Measurements from ENCODE around the gene NLGN1.

NLGN1 gene

DNA sequence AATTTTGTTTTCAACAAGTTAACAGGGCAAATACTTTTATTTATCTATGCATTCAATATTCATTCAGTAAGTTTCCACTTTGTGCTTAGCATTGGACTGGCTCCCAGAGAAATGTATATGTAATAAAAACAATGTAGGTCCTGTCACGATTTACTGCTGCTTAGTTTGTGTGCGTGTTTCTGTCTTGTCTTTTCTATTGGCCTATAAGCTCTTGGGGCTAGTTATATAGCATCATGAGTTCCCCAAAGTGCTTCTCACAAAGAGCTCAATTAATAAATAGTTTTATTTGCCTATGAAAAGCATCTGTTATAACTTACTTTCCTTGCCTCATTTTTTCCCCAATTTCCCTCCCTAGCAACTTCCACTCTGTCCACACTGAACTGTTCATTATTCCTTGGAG is 794.9 kb downstream of the NLGN1 start:
- POLR2A ChIA-PET: no interaction called here
- H3K27ac ChIP-seq (ENCODE audit: insufficient read depth in 1 of 2, low read depth in 1 of 2, low read length in 2 of 2, poor library complexity in 1 of 2, severe bottlenecking in 2 of 2): no peak overlapping the region

DNA sequence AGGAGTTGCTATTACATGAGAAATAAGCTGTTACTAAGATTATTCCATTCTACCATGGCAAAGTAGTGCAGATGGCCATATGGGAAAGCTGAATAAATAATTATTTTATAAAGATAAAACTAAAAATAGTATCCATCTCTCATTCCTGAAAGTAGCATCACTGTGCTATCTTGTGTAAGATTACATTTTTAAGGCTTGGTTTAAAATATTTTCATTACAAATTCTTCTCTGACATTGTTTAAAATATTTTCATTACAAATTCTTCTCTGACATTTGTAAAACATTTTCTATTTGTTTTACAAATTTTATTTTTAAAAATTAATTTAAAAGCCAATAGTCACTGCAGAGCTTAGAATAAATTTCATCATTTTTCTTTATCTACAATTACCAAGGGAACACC is 796.1 kb downstream of the NLGN1 start:
- DNase-seq: no peak
- no peak overlapping the region for H3K4me3 ChIP-seq (ENCODE audit: control insufficient read depth in 1 of 7, extremely low read depth in 1 of 7, insufficient read depth in 4 of 7, low read depth in 2 of 7, low read length in 6 of 7)
- H3K36me3 ChIP-seq (ENCODE audit: control insufficient read depth in 4 of 4, insufficient read depth in 4 of 4, low read length in 3 of 4): no peaks in the 10 kb centered on the region
- H3K27ac ChIP-seq (ENCODE audit: insufficient read depth in 1 of 2, low read depth in 1 of 2, low read length in 2 of 2, poor library complexity in 1 of 2, severe bottlenecking in 2 of 2): no peak overlapping the region
- H3K27me3 ChIP-seq (replicated peaks in 2 of 5; ENCODE audit: control insufficient read depth in 4 of 5, insufficient read depth in 5 of 5, low read length in 4 of 5): no peaks in the 10 kb centered on the region
- H3K9me3 ChIP-seq (ENCODE audit: control extremely low read depth in 1 of 5, control insufficient read depth in 4 of 5, insufficient read depth in 2 of 5, low read depth in 1 of 5, low read length in 4 of 5): no peaks in the 10 kb centered on the region
- peaks cover 0 to 19% (median 4%) of the 10 kb centered on the region in 4 experiments for H3K4me1 ChIP-seq (ENCODE audit: control extremely low read depth in 1 of 4, control insufficient read depth in 4 of 4, insufficient read depth in 4 of 4, low read length in 3 of 4)
- ChIA-PET POLR2A (no interaction called here), CTCF (no interaction called here)

More for the DNA sequence above, 794.9 kb downstream of the NLGN1 start:
- Histone ChIP-seq H3K4me3 (ENCODE audit: control insufficient read depth in 1 of 7, extremely low read depth in 1 of 7, insufficient read depth in 4 of 7, low read depth in 2 of 7, low read length in 6 of 7) (no peak overlapping the region), H3K27me3 (replicated peaks in 2 of 5; ENCODE audit: control insufficient read depth in 4 of 5, insufficient read depth in 5 of 5, low read length in 4 of 5) (no peaks in the 10 kb centered on the region), H3K9me3 (ENCODE audit: control extremely low read depth in 1 of 5, control insufficient read depth in 4 of 5, insufficient read depth in 2 of 5, low read depth in 1 of 5, low read length in 4 of 5) (no peaks in the 10 kb centered on the region), H3K4me1 (ENCODE audit: control extremely low read depth in 1 of 4, control insufficient read depth in 4 of 4, insufficient read depth in 4 of 4, low read length in 3 of 4) (peaks cover 0 to 24% (median 4%) of the 10 kb centered on the region in 4 experiments), H3K36me3 (ENCODE audit: control insufficient read depth in 4 of 4, insufficient read depth in 4 of 4, low read length in 3 of 4) (no peaks in the 10 kb centered on the region)
- CTCF ChIA-PET: no interaction called here
- DNase-seq: no peak
- WGBS (ENCODE audit: insufficient coverage): 100% methylated on average over 2 of the region's 2 CpGs

DNA sequence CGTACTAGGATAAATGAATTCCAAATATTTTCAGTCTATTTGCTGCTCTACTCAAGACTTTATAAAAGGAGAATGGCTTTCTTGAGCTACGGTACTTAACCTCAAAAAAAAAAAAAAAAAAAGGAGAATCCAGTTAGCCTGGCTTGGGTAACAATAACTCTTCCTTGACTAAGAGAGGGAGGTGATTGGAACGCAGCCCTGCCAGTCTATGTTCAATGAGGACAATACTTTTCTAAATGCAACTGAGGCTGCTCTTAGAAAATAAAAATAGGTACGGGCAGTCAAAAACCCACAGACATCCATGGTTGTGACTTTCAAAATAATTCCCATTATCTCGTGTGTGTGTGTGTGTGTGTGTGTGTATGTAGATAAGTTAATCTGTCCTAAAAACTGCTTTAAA is 799.9 kb downstream of the NLGN1 start:
- Histone ChIP-seq H3K4me3 (ENCODE audit: control insufficient read depth in 1 of 7, extremely low read depth in 1 of 7, insufficient read depth in 4 of 7, low read depth in 2 of 7, low read length in 6 of 7) (no peak overlapping the region), H3K27ac (ENCODE audit: insufficient read depth in 1 of 2, low read depth in 1 of 2, low read length in 2 of 2, poor library complexity in 1 of 2, severe bottlenecking in 2 of 2) (no peak overlapping the region), H3K4me1 (ENCODE audit: control extremely low read depth in 1 of 4, control insufficient read depth in 4 of 4, insufficient read depth in 4 of 4, low read length in 3 of 4) (peaks cover 0 to 4% (median 0%) of the 10 kb centered on the region in 4 experiments), H3K9me3 (ENCODE audit: control extremely low read depth in 1 of 5, control insufficient read depth in 4 of 5, insufficient read depth in 2 of 5, low read depth in 1 of 5, low read length in 4 of 5) (no peaks in the 10 kb centered on the region), H3K36me3 (ENCODE audit: control insufficient read depth in 4 of 4, insufficient read depth in 4 of 4, low read length in 3 of 4) (no peaks in the 10 kb centered on the region), H3K27me3 (replicated peaks in 2 of 5; ENCODE audit: control insufficient read depth in 4 of 5, insufficient read depth in 5 of 5, low read length in 4 of 5) (no peaks in the 10 kb centered on the region)
- ChIA-PET CTCF (interaction anchor here (0.7 to 0.8 kb wide), 2 partner anchors 17 to 58 kb away, joined by 3 read pairs; no protein-coding TSS in a partner anchor), POLR2A (no interaction called here)
- WGBS (ENCODE audit: insufficient coverage): 93% methylated on average over 3 of the region's 5 CpGs
- DNase-seq: no peak

DNA sequence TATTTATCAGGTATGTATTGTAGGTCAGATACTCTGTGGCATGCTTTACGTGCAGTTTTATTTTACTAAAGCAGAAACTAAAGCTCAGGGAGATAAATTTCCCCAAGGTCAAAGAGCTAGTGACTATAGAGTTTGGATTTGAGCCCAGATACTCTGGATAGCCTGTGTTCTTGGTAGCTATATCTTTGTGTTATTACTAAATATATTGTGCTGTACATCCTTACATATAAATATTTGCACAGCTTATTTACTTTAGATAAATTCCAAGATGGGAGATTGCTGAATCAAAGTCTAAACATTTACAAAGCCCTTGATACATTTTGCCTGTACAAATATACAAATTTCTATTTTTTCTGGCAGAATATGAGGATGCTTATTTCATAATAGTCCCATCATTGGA is 800.7 kb downstream of the NLGN1 start:
- ChIA-PET CTCF (no interaction called here), POLR2A (no interaction called here)
- Histone ChIP-seq H3K27me3 (replicated peaks in 2 of 5; ENCODE audit: control insufficient read depth in 4 of 5, insufficient read depth in 5 of 5, low read length in 4 of 5) (no peaks in the 10 kb centered on the region), H3K27ac (ENCODE audit: insufficient read depth in 1 of 2, low read depth in 1 of 2, low read length in 2 of 2, poor library complexity in 1 of 2, severe bottlenecking in 2 of 2) (no peak overlapping the region), H3K4me3 (ENCODE audit: control insufficient read depth in 1 of 7, extremely low read depth in 1 of 7, insufficient read depth in 4 of 7, low read depth in 2 of 7, low read length in 6 of 7) (no peak overlapping the region), H3K4me1 (ENCODE audit: control extremely low read depth in 1 of 4, control insufficient read depth in 4 of 4, insufficient read depth in 4 of 4, low read length in 3 of 4) (peaks cover 0 to 5% (median 0%) of the 10 kb centered on the region in 4 experiments), H3K36me3 (ENCODE audit: control insufficient read depth in 4 of 4, insufficient read depth in 4 of 4, low read length in 3 of 4) (no peaks in the 10 kb centered on the region), H3K9me3 (ENCODE audit: control extremely low read depth in 1 of 5, control insufficient read depth in 4 of 5, insufficient read depth in 2 of 5, low read depth in 1 of 5, low read length in 4 of 5) (no peaks in the 10 kb centered on the region)
- WGBS (ENCODE audit: insufficient coverage): no CpG with 5 or more reads among the region's 1 CpG
- DNase-seq: no peak

DNA sequence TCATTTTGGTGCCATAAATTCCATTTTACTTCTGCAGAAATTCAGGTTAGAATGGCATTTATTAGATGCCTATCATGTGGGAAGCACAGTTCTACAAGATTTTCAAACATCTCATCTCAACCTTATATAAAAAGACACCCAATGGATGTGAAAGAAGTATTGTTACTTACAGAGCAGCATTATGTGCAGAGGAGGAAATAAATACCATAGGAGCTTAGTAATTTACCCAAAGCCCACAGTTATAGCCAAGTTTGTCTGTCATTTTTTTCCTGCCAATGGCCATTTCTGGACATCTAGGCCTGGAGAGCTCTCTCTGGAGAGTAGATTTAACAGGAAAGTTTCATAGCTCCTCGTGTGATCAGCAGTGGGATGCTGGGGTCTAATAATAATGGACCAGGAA is 802.2 kb downstream of the NLGN1 start:
- no peak overlapping the region for H3K27ac ChIP-seq (ENCODE audit: insufficient read depth in 1 of 2, low read depth in 1 of 2, low read length in 2 of 2, poor library complexity in 1 of 2, severe bottlenecking in 2 of 2)
- POLR2A ChIA-PET: interaction anchor here (0.6 kb wide), 1 partner anchor 433 kb away, joined by 3 read pairs; no protein-coding TSS in a partner anchor
- H3K36me3 ChIP-seq (ENCODE audit: control insufficient read depth in 4 of 4, insufficient read depth in 4 of 4, low read length in 3 of 4): no peaks in the 10 kb centered on the region
- no peak for DNase-seq
- H3K9me3 ChIP-seq (ENCODE audit: control extremely low read depth in 1 of 5, control insufficient read depth in 4 of 5, insufficient read depth in 2 of 5, low read depth in 1 of 5, low read length in 4 of 5): no peaks in the 10 kb centered on the region
- H3K4me1 ChIP-seq (ENCODE audit: control extremely low read depth in 1 of 4, control insufficient read depth in 4 of 4, insufficient read depth in 4 of 4, low read length in 3 of 4): peaks cover 0 to 7% (median 0%) of the 10 kb centered on the region in 4 experiments
- WGBS (ENCODE audit: insufficient coverage): 100% methylated on average over 1 of the region's 1 CpG
- no peak overlapping the region for H3K4me3 ChIP-seq (ENCODE audit: control insufficient read depth in 1 of 7, extremely low read depth in 1 of 7, insufficient read depth in 4 of 7, low read depth in 2 of 7, low read length in 6 of 7)
- CTCF ChIA-PET: no interaction called here
- no peaks in the 10 kb centered on the region for H3K27me3 ChIP-seq (replicated peaks in 2 of 5; ENCODE audit: control insufficient read depth in 4 of 5, insufficient read depth in 5 of 5, low read length in 4 of 5)

DNA sequence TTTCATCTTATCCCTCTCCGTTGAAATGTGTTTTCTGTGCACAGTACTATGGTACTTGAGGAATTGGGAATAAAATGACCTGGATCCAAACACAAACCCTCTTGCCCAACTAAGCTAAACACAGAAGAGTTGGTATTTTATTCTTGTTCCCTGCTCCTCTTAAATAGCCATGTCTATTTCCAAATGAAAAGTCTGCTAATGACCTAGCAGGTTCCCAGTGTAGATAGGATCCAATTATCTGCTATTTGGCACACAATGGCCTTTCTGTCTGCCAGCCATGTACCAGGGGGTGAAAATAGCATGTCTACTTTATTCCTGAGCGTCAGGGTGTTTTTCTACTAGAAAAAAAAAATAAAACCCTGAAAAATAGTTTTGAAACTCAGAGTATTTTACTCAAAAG is 804.6 kb downstream of the NLGN1 start:
- ChIA-PET CTCF (no interaction called here), POLR2A (interaction anchor here (0.7 kb wide), 1 partner anchor 33 kb away, joined by 9 read pairs; no protein-coding TSS in a partner anchor)
- Histone ChIP-seq H3K27ac (ENCODE audit: insufficient read depth in 1 of 2, low read depth in 1 of 2, low read length in 2 of 2, poor library complexity in 1 of 2, severe bottlenecking in 2 of 2) (no peak overlapping the region), H3K4me1 (ENCODE audit: control extremely low read depth in 1 of 4, control insufficient read depth in 4 of 4, insufficient read depth in 4 of 4, low read length in 3 of 4) (peaks cover 0 to 4% (median 0%) of the 10 kb centered on the region in 4 experiments), H3K9me3 (ENCODE audit: control extremely low read depth in 1 of 5, control insufficient read depth in 4 of 5, insufficient read depth in 2 of 5, low read depth in 1 of 5, low read length in 4 of 5) (no peaks in the 10 kb centered on the region), H3K27me3 (replicated peaks in 2 of 5; ENCODE audit: control insufficient read depth in 4 of 5, insufficient read depth in 5 of 5, low read length in 4 of 5) (no peaks in the 10 kb centered on the region), H3K36me3 (ENCODE audit: control insufficient read depth in 4 of 4, insufficient read depth in 4 of 4, low read length in 3 of 4) (no peaks in the 10 kb centered on the region), H3K4me3 (ENCODE audit: control insufficient read depth in 1 of 7, extremely low read depth in 1 of 7, insufficient read depth in 4 of 7, low read depth in 2 of 7, low read length in 6 of 7) (no peak overlapping the region)
- no CpG with 5 or more reads among the region's 2 CpGs for WGBS (ENCODE audit: insufficient coverage)
- DNase-seq: no peak

DNA sequence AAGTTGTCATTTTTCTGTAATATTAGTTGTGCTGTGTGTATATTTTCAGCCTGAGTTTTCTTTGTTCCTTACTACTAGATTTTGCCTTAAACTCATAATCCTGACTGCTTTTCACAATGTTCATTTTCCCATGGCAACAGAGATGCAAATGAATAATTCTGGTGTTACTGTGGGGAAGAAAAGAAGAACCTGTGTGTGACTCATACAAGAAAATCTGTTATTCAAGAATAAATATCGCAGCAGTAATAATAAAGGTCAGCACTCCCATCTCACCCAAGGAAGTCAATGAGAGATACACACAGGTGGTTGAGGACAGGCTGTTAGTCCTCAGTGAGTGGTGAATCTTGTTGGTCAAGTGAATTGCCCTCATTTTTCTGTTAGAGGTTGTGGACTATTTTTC is 805.0 kb downstream of the NLGN1 start:
- WGBS (ENCODE audit: insufficient coverage): no CpG with 5 or more reads among the region's 1 CpG
- ChIA-PET POLR2A (interaction anchor here (0.7 kb wide), 1 partner anchor 33 kb away, joined by 9 read pairs; no protein-coding TSS in a partner anchor), CTCF (no interaction called here)
- H3K4me3 ChIP-seq (ENCODE audit: control insufficient read depth in 1 of 7, extremely low read depth in 1 of 7, insufficient read depth in 4 of 7, low read depth in 2 of 7, low read length in 6 of 7): no peak overlapping the region
- no peaks in the 10 kb centered on the region for H3K27me3 ChIP-seq (replicated peaks in 2 of 5; ENCODE audit: control insufficient read depth in 4 of 5, insufficient read depth in 5 of 5, low read length in 4 of 5)
- no peaks in the 10 kb centered on the region for H3K9me3 ChIP-seq (ENCODE audit: control extremely low read depth in 1 of 5, control insufficient read depth in 4 of 5, insufficient read depth in 2 of 5, low read depth in 1 of 5, low read length in 4 of 5)
- peak in 2 of 3 donors; percentile 43 to 56 for DNase-seq
- H3K36me3 ChIP-seq (ENCODE audit: control insufficient read depth in 4 of 4, insufficient read depth in 4 of 4, low read length in 3 of 4): no peaks in the 10 kb centered on the region
- peaks cover 0 to 4% (median 0%) of the 10 kb centered on the region in 4 experiments for H3K4me1 ChIP-seq (ENCODE audit: control extremely low read depth in 1 of 4, control insufficient read depth in 4 of 4, insufficient read depth in 4 of 4, low read length in 3 of 4)
- H3K27ac ChIP-seq (ENCODE audit: insufficient read depth in 1 of 2, low read depth in 1 of 2, low read length in 2 of 2, poor library complexity in 1 of 2, severe bottlenecking in 2 of 2): no peak overlapping the region

All from common myeloid progenitor, CD34-positive (primary cell).